D721Med (cell line): ENCODE results near the gene MTO1.
"Not testable (repeated sequence)": the region's sequence is repeated elsewhere in the genome, so short reads cannot be mapped to it uniquely, and the experiment has no call there.

ENCODE experiments used
- DNase-seq: peaks from one replicate; pipeline ENCODE4 v3.0.0; 2011; ENCODE audit warnings: low spot score; ENCODE audit not compliant: insufficient read length
- FAIRE-seq: peaks from 2 replicates; lab custom pipeline; 2011; peaks lifted over from hg19 to GRCh38; lab: Jason Lieb, UNC
- TF ChIP-seq, protein P1 (sequence below): IDR thresholded peaks from 2 replicates; pipeline ENCODE4 v1.5.1; 2012; ENCODE audit warnings: mild to moderate bottlenecking, control low read depth; ENCODE audit not compliant: insufficient read depth; ENCODE audit errors: missing control alignments

MTO1 gene

DNA sequence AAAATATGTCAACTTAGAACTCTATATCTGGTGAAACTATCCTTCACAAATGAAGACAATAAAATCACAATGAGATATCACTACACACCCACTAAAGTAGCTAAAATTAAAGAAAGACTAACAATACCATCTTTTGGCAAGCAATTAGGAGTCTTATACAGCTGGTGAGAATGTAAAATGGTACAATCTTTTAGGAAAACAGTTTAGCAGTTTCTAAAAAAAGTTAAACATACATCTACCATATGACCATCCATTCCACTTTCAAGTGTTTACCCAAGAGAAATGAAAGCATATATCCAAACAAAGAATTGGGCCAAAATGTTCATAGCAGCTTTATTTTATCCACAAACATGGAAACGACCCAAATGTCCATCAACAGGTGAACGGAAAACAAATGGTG, 73.1 kb downstream of the MTO1 start:
- FAIRE-seq (no peak), DNase-seq (no peak)
- TF ChIP-seq, protein P1, sequence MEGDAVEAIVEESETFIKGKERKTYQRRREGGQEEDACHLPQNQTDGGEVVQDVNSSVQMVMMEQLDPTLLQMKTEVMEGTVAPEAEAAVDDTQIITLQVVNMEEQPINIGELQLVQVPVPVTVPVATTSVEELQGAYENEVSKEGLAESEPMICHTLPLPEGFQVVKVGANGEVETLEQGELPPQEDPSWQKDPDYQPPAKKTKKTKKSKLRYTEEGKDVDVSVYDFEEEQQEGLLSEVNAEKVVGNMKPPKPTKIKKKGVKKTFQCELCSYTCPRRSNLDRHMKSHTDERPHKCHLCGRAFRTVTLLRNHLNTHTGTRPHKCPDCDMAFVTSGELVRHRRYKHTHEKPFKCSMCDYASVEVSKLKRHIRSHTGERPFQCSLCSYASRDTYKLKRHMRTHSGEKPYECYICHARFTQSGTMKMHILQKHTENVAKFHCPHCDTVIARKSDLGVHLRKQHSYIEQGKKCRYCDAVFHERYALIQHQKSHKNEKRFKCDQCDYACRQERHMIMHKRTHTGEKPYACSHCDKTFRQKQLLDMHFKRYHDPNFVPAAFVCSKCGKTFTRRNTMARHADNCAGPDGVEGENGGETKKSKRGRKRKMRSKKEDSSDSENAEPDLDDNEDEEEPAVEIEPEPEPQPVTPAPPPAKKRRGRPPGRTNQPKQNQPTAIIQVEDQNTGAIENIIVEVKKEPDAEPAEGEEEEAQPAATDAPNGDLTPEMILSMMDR = no peak

DNA sequence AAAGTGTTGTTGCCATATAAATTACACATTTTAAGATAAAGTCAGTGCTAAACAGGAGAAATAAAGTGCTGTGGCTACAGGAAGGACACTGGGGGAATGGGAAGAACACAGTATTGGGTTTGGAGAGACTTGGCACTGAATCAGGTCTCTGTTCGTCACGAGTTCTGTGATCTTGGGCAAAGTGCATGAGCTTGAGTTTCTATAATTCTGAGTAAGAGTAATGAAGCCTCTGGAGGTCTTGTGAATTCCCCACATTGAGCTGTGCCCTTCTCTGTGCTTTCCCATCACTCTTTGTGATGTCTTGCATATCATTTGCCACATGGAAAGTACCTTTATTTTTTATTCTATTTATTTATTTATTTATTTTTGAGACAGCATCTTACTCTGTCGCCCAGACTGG, 76.1 kb downstream of the MTO1 start:
- TF ChIP-seq, protein P1 = no peak
- FAIRE-seq (no peak), DNase-seq (no peak)

DNA sequence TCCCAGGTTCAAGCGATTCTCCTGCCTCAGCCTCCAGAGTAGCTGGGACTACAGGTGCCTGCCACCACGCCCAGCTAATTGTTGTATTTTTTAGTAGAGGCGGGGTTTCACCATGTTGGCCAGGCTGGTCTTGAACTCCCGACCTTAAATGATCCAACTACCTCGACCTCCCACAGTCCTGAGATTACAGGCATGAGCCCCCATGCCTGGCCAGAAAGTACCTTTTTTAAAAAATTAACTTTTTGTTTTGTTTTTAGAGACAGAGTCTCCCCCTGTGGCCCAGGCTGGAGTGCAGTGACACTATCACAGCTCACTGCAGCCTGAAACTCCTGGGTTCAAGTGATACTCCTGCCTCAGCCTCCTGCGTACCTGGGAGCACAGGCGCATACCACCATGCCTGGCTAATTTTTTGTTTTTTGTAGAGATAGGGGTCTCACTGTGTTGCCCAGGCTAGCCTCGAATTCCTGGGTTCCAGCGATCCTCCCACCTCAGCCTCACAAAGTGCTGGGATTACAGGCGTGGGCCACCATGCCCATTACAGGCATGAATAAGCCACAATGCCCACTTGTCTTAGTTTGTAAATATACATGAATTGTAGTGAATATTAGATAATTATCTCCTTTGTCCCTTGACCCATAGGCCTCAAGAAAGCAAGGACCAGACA, 76.7 kb downstream of the MTO1 start:
- TF ChIP-seq, protein P1 = no peak
- FAIRE-seq = no peak
- DNase-seq = no peak

DNA sequence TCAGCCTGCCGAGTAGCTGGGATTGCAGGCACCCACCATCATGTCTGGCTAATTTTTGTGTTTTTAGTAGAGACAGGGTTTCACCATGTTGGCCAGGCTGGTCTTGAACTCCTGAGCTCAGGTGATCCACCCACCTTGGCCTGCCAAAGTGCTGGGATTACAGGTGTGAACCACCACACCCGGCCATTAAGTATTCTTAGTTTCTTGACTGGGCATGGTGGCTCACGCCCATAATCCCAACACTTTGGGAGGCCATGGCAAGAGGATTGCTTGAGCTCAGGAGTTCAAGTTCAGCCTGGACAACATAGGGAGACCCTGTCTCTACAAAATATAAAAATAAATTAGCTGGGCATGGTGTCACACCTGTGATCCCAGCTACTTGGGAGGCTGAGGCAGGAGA, 80.9 kb downstream of the MTO1 start:
- not testable (repeated sequence) for DNase-seq, FAIRE-seq

DNA sequence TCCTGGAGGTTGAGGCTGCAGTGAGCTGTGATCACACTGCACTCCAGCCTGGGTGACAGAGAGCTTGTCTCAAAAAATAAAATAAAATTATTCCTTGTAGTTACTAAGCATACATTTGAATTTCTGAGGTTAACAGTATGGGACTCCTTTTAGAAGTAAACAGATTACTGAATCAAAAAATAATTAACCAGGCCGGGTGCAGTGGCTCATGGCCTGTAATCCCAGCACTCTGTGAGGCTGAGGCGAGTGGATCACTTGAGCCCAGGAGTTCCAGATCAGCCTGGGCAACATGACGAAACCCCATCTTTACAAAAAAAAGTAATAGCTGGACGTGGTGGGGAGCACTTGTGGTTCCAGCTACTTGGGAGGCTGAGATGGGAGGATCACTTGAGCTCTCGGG, 81.4 kb downstream of the MTO1 start:
- TF ChIP-seq, protein P1 = no peak
- DNase-seq (no peak), FAIRE-seq (no peak)

DNA sequence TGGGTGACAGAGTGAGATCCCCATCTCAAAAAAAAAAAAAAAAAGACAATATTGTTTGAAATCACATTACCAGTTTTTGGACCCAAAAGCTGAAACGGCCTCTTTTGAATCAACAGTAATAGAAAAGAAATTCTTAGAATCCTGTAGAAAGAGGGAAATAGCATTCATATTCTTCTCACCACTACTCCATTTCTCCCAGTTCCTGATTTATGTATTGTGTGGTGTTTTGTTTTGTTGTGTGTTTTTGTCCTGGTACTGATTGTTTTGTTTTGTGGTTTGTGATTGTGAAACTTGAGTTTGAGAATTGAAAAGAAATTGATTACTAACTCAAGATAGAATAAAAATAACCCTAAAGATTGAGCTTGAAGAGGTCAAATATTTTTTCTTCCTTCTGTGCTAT, 85.5 kb downstream of the MTO1 start:
- DNase-seq (no peak), FAIRE-seq (no peak)
- TF ChIP-seq, protein P1 = no peak

DNA sequence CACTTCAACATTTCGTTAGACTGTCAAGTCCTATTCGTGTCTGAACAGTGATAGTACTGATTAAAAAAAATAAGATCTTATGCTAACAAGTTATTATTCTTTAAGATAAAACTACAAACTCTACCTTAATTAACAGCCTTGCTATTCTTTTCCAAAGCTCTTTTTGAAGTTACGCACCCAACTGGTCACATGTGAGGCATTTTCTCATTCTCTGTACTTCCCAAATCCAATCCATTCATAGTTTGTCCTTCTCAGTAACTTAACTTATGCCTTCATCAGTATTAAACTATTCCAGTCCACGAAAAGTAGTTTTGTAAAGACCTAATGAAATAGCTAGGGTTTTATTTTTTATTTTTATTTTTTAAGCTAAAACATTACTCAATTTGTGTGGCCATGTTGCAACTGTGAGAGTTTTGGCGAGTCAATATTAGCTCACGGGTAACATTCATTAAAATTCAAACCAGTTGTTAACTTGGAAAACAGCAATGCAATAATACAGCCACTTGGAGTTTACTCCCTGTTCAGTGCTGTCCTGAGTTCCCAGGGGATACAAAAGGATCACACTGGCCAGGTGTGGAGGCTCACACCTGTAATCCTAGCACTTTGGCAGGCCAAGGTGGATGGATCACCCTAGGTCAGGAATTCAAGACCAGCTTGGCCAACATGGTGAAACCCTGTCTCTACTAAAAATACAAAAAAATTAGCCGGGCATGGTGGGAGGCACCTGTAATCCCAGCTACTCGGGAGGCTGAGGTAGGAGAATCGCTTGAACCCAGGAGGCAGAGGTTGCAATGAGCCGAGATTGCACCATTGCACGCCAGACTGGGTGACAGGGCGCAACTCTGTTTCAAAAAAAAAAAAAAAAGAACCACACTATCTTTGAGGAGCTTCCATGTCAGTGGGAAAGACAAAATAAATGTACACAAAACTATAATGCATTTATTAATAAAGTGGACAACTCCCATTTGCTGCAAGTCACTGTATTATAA, 87.2 kb downstream of the MTO1 start:
- TF ChIP-seq, protein P1 = no peak
- DNase-seq (no peak), FAIRE-seq (no peak)

DNA sequence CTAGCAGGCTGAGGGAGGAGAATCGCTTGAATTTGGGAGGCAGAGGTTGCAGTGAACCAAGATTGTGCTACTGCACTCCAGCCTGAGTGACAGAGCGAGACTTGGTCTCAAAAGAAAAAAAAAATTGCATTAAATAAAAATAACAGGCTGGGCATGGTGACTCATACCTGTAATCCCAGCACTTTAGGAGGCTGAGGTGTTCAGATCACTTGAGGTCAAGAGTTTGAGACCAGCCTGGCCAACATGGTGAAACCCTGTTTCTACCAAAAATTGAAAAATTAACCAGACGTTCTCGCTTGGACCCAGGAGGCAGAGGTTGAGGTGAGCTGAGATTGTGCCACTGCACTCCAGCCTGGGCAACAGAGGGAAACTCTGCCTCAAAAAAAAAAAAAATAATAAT, 89.6 kb downstream of the MTO1 start:
- FAIRE-seq, DNase-seq: not testable (repeated sequence)

DNA sequence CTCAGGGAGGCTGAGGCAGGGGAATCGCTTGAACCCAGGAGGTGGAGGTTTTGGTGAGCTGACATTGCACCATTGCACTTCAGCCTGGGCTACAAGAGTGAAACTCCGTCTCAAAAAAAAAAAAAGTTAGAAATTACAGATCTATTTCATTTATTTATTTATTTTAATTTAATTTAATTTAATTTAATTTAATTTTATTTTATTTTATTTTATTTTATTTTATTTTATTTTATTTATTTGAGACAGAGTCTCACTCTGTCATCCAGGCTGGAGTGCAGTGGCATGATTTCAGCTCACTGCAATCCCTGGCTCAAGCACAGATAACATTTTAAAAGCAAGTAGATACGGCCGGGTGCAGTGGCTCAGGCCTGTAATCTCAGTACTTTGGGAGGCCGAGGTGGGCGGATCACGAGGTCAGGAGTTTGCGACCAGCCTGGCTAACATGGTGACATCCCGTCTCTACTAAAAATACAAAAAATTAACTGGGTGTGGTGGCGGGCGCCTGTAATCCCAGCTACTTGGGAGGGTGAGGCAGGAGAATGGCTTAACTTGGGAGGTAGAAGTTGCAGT, 93.9 kb downstream of the MTO1 start:
- FAIRE-seq, DNase-seq: not testable (repeated sequence)
